GM21737 (cell line): ENCODE measurements around the gene NEK4.
A peak's percentile ranks its signal among the peaks of the same experiment; 100 is the strongest.

Experiments used
- ATAC-seq: cut with Tn5 transposase; IDR thresholded peaks from one replicate; pipeline ENCODE4 v1.9.1; 2021; ENCODE audit warnings: mild to moderate bottlenecking, moderate library complexity; ENCODE audit not compliant: unreplicated experiment

NEK4 gene

DNA sequence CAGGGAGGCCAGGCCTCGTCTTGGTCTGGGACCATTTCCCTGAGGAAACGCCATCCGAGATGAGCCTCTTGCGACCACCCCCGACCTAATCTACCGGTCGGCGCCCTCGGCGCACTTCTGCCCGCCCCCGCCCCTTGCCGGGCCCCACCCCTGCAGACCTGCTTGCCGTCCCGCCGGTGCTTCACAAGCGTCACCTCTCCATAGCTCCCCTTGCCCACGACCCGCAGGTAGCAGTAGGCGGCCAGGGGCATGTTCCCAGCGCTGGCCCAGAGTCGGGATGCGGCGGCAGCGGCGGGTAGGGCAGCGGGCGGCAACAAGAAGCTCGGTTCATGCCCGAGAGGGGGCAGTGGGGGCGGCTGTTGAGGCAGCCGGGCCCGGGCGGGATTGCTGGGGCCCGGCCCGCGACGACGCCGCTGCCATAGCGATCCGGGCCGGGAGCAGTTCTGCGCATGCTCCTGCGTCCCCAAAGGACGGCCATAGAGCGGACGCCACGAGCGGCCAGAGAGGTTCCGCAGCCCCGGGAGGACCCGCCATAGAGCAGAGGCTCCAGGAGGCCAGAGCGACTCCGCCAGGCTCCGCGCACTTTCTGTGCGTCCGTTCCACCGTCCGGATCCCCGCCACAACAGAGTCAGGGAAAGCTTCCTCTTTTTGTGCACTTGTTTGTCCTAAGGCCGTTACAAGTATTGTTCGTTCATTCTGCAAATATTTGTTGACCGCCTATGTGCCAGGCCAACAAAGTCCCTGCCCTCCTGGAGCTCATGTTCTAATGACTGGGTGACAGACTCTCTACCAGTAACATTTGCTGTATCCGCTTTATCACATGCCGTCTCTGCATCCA lies at the start of gene NEK4:
NEK4 (minus strand) TSS at position 445 of the 838 bp plus-strand sequence; CDS start at position 251, 194 bp downstream.
- ATAC-seq: peak; percentile 93

GRCh38 chr3:52819936-52820335 lies 49.2 kb upstream of the NEK4 start:
- no peak for ATAC-seq

DNA sequence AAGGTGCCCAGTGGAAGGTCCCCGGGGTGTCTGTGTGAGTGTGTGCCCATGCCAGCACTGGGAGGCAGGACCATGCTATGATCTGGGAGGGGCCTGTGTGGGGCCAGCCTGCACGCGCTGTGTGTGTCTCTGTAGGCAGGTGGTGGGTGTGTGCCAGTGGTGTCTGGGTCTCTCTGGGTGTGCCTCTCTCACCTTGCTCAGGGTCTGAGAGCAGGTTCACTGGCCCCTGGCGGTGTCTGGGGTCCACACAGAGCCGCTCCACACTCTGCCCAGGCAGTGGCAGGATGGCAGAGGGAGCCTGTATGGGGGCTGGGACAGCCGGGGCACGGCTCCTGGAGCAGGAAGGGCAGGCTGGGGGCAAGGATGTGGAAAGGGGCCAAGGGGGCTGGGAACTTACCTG lies 47.1 kb upstream of the NEK4 start:
- no peak for ATAC-seq

DNA sequence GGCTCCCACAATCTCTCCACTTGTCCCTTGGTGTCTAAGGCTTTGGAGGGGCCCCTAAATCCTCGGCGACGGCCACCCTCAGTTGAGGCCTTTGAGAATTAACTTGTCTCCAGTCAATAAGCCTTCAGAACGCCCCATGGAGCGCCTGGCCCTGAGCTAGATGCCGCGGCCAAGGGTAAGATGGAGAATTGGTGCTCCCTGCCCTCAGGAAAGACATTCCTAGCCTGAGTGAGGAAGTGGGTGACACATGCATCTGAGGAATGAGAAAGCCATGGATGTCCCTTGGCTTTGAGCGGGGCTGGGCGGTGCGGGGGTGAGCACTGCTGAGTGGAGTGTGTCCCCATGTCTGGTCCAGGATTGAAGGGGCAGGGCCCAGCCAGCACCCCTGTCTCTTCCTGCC lies 46.5 kb upstream of the NEK4 start:
- no peak for ATAC-seq

DNA sequence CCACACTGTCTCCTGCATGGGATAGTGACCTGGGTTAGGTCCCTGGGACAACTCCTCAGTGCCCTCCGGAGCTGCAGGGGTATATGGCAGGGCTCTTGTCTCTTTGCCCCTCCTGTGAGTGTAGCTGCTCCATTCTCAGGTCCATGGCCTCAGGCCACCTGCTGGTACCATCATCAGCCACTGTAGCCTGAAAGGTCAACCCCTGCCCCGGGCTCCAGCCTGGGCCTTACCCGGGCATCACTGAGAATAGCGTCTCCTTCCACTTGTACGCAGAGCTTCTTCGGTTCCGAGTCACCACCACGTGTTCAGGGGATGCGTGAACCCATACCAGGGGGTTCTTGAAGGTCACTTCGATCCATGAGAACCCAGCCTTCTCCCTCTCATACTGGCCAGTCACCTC lies 45.9 kb upstream of the NEK4 start:
- no peak for ATAC-seq

DNA sequence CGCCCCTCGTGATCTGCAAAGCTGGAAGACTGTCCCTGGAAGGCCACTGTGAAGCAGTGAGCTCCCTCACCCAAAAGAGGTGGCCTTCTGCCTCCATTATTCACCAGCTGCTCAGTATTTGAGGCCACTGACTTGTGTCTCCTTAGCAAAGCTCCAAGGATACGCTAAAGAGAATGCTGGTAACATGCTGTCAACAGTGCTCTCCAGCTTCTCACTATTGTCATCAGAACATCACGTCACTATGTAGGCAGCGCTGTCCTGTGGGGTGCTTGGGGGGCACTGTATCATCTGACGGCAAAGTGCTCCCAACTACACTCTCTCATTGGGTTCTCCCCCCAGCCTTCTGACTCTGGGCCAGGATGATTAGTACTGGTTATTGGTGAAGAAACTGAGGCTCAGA lies 45.5 kb upstream of the NEK4 start:
- no peak for ATAC-seq

DNA sequence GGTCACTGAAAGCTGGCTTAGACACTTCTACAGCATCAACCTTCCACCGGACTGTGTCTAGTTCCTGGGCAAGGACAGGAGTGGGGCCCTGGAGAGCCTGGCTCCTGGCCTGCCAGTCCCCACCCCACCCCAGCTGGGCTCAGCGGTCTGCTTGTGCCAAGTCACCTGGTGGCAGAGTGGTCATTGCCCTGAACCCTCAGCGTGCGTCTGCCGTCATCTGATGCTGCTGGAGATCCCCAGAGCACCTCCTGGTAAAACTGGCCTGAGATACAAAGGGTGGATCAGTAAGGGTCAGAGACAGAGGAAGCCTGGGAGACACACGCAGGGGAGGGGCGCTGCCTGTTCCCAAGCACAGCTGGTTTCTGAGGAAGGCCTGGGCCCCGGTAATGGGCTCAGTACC lies 43.1 kb upstream of the NEK4 start:
- no peak for ATAC-seq

DNA sequence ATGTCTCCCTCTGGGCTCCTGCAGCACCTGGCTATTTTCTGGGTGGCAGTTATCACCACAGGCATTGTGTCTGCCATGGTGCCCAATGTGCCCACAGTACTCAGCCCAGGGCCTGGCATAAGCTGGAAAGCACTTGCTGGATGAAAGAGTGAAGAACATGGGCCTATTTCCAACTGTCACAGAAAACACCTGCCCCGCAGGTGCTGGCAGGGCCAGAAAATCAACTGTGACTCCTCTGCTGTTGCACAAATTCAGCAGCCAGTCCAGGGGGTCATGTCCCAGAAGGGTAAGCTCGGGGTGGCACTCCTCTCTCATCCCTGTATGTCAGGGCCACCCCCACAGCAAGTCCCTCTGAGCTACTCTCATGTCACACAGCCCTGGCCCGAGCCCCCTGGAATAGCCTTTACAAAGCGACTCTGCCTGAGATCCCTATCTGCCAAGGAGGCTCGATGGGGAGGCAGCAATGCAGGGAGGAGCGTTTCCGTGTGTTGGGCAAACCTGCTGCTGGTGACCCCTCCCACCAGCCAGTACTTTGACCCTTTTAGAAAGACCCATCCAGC lies 40.8 kb upstream of the NEK4 start:
- ATAC-seq: no peak

DNA sequence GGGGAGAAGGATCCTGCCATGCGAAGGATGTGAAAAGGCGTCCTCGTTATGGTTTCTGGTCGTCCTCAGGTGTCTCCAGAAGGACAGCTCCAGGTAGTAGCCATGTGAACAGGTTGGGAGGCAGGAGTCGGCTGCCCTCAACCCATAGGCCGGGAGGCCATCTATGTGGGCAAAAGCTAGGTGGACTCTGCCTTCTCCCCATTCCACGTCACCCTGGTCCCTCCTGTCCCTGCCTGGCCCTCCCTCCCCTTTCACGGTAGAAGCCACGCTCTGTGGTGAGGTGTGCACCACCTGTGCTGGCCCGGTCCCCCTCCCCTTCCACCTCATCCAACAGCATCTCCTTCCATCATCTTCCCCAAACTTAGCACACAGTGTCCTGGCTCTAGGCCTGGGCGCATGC lies 40.2 kb upstream of the NEK4 start:
- ATAC-seq: no peak

DNA sequence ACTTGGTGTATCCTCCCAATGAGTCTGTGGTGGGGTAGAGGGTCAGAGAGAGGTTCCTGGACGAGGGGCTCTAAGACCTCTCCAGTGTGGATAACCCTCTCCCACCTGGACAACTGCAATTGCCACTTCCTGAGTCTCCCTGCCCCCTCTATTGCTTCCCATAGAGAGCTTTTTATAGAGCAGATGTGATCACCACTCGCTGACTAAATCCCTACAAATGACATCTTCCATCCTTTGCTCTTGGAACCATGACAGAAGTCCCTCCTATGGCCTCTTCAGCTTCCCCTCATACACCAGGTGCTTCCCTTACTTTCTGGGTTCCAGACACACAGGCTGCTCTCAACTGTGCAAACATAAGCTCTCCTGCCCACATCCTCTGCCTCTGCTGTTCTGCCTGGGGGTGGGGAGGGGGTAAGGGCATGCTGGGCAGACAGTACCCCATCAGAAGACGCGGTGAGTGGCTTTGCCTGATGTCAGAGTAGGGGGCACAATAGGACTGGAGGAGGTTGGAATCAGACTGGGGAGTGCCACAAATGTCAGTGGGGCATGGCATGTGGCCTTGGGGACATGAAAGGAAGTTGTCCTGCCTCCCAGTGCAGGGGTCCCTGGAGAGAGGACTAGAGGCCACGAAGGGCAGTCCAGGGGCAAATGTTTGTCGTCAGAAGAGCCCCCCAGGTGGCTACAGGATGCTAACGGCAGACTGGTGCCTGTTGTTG lies 39.1 kb upstream of the NEK4 start:
- no peak for ATAC-seq

DNA sequence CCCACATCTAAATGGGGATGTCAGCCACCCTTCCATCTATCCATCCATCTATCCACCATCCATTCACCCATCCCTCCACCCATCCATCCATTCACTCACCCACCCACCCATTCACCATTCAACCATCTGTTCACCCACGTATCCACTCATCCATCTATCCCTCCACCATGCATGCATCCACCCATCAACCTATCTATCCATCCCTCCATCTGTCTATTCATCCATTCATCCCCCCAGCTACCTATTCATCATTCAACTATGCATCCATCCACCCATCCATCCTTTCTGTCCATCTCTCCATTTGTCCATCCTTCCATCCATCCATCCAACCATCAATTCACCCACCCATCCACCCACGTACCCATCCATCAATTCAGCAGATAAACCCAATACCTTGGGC lies 38.4 kb upstream of the NEK4 start:
- no peak for ATAC-seq

DNA sequence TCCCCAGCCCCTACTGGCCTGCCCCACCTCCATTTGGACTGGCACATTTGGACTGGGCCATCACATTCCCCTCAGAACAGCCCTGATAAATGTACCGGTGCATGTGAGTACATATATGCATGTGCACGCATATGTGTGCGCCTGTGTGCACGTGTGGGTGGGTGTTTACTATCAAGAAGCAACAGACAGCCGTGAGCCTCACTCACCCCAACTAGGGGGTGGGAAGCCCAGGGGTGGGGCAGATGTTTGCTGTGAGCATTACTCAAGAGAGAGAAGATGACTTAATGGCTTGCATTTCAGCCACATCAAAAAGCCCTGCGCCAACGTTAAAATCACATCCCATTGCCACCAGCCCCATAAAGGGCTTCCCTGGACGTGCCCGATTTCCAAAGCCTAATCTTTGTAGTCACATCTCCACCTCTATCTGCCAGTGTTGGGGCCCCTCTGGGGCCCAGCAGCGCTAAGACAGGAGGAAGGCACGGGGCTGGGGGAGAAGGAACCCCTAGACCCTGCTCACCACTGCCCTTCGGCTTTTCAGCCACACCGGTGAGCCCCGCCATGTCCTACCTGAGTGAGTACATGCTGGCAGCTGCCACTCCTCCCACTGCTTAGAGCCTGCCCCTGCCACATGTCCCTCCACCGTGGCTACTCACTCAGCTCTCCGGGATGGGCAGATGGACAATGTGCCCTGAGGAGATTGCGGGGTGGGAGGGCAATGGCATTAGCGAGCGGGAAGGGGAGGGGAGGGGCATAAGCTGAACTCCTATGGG lies 34.7 kb upstream of the NEK4 start:
- ATAC-seq: no peak

- ATAC-seq: no peak
These were observed 31.1 kb upstream of the NEK4 start for GRCh38 chr3:52801839-52802238.

GRCh38 chr3:52800079-52800478 lies 29.3 kb upstream of the NEK4 start:
- ATAC-seq: no peak

GRCh38 chr3:52798978-52799476 lies 28.3 kb upstream of the NEK4 start:
- no peak for ATAC-seq

GRCh38 chr3:52798376-52798977 lies 27.7 kb upstream of the NEK4 start:
- no peak for ATAC-seq

- no peak for ATAC-seq
These were observed 25.7 kb upstream of the NEK4 start for GRCh38 chr3:52796411-52796810.

DNA sequence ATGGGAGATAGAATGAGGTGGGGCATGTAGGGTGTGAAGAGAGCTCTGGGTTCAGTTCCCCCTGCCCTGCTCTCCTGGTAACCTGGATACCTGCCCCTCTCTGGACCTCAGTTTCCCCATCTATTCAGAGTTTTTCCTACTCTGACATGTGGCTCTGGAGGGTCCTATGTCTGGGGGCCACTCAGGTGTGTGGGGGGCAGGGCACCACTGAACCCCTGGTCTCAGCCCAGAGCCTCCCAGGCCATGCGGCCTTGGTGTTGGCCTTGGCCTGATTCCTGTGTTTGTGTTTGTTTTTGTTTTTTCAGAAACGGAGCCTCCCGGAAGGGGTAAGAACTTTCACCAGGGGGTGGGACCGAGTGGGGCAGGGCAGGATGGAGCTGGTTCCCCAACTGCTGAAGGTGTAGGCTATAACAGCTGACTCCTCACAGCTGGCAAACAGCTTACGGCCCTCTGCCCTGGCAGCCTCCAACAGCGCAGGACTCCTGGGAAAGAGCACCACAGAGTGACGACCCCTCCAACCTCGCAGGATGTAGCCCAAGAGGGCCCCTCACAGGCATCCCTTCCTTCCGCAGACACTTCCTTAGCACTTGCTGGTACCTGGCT lies 24.7 kb upstream of the NEK4 start:
- no peak for ATAC-seq

DNA sequence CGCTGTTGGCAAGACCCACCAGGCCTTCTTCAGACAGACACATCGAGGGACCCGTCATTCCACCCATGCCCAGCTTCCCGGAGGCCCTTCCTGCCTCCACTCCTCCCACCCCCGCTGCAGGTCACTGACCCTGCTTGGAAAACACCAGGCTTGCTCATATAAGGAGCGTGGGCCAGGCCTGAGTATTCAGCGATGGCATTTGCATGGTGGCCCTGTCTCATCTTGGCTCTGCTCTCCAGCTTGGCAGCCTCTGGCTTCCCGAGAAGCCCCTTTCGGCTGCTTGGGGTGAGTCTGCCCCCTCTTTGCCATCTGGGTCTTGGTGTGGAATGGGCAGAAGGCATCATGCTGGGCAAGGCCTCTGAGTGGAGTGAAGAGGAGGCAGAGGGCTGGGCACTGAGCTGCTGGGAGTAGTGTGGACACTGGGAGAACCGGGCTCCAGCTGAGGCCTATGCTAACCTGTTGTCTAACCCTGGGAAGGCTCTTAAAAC lies 23.9 kb upstream of the NEK4 start, which contains the start of gene ITIH3:
ITIH3 (plus strand) TSS at position 185 of the 488 bp plus-strand sequence; CDS start at position 193, 8 bp downstream.
- ATAC-seq: no peak
